ENCODE measurements around the gene ATAD3B.
A peak's percentile ranks its signal among the peaks of the same experiment; 100 is the strongest.
"Not testable (repeated sequence)": the region's sequence is repeated elsewhere in the genome, so short reads cannot be mapped to it uniquely, and the experiment has no call there.

ATAD3B gene

GRCh38 chr1:1485755-1486317 is 14.3 kb downstream of the ATAD3B start:
- WGBS: 97% methylated on average over 26 of the region's 31 CpGs
- H2BK12ac ChIP-seq (ENCODE audit: low read length in 2 of 2); H3K4me1 ChIP-seq (ENCODE audit: control insufficient read depth, insufficient read depth, low read depth, low read length); H2AK5ac ChIP-seq (ENCODE audit: low read length, severe bottlenecking); DNase-seq; H3K4me2 ChIP-seq (ENCODE audit: low read length, poor library complexity, severe bottlenecking); H4K8ac ChIP-seq (ENCODE audit: low read length); H3K4me3 ChIP-seq (ENCODE audit: insufficient read depth in 1 of 2, low read depth in 1 of 2, low read length in 2 of 2); H3K27ac ChIP-seq (ENCODE audit: low read length, poor library complexity, severe bottlenecking); H3K27me3 ChIP-seq (ENCODE audit: control insufficient read depth in 1 of 2, insufficient read depth in 1 of 2, low read length in 2 of 2); H2BK5ac ChIP-seq (ENCODE audit: low read depth, low read length, poor library complexity, severe bottlenecking); H2AFZ ChIP-seq (ENCODE audit: low read depth, low read length); H3K23ac ChIP-seq (ENCODE audit: low read length in 2 of 2); H3K4ac ChIP-seq (ENCODE audit: low read depth in 1 of 2, low read length in 2 of 2); H3K9me3 ChIP-seq (ENCODE audit: control insufficient read depth, low read length); H2BK120ac ChIP-seq (ENCODE audit: low read depth, low read length); H3K9ac ChIP-seq (ENCODE audit: low read length); H3K18ac ChIP-seq (ENCODE audit: low read depth in 1 of 2, low read length in 2 of 2); H3K14ac ChIP-seq (ENCODE audit: low read length in 2 of 2); H2BK15ac ChIP-seq (ENCODE audit: low read depth, poor library complexity, severe bottlenecking); H4K91ac ChIP-seq (ENCODE audit: low read length): not testable (repeated sequence)
- Histone ChIP-seq H3K79me1 (replicated peaks; ENCODE audit: low read length, poor library complexity, severe bottlenecking) (peaks cover 35% of the 10 kb centered on the region), H3K36me3 (ENCODE audit: control insufficient read depth in 1 of 2, insufficient read depth in 2 of 2, low read depth in 1 of 2, low read length in 2 of 2) (peaks cover 54 to 92% of the 10 kb centered on the region in 2 experiments)

GRCh38 chr1:1487701-1488100 is 16.1 kb downstream of the ATAD3B start:
- no peak overlapping the region for H3K18ac ChIP-seq (ENCODE audit: low read depth in 1 of 2, low read length in 2 of 2)
- no peak overlapping the region for H3K9ac ChIP-seq (ENCODE audit: low read length)
- no peak overlapping the region for H3K4ac ChIP-seq (ENCODE audit: low read depth in 1 of 2, low read length in 2 of 2)
- H3K14ac ChIP-seq (ENCODE audit: low read length in 2 of 2): no peak overlapping the region
- H2AK5ac ChIP-seq (ENCODE audit: low read length, severe bottlenecking): no peak overlapping the region
- H3K4me1 ChIP-seq (ENCODE audit: control insufficient read depth, insufficient read depth, low read depth, low read length): no peaks in the 10 kb centered on the region
- no peak overlapping the region for H3K4me2 ChIP-seq (ENCODE audit: low read length, poor library complexity, severe bottlenecking)
- H2BK120ac ChIP-seq (ENCODE audit: low read depth, low read length): no peak overlapping the region
- no peak overlapping the region for H4K91ac ChIP-seq (ENCODE audit: low read length)
- no peak overlapping the region for H2BK12ac ChIP-seq (ENCODE audit: low read length in 2 of 2)
- H3K79me1 ChIP-seq (replicated peaks; ENCODE audit: low read length, poor library complexity, severe bottlenecking): peaks cover 34% of the 10 kb centered on the region
- no peak for DNase-seq
- H3K27ac ChIP-seq (ENCODE audit: low read length, poor library complexity, severe bottlenecking): no peak overlapping the region
- no peak overlapping the region for H3K23ac ChIP-seq (ENCODE audit: low read length in 2 of 2)
- H3K27me3 ChIP-seq (ENCODE audit: control insufficient read depth in 1 of 2, insufficient read depth in 1 of 2, low read length in 2 of 2): no peaks in the 10 kb centered on the region
- H3K36me3 ChIP-seq (ENCODE audit: control insufficient read depth in 1 of 2, insufficient read depth in 2 of 2, low read depth in 1 of 2, low read length in 2 of 2): peaks cover 67 to 98% of the 10 kb centered on the region in 2 experiments
- 98% methylated on average over 18 of the region's 18 CpGs for WGBS
- peaks cover 7% of the 10 kb centered on the region for H3K9me3 ChIP-seq (ENCODE audit: control insufficient read depth, low read length)
- no peak overlapping the region for H3K4me3 ChIP-seq (ENCODE audit: insufficient read depth in 1 of 2, low read depth in 1 of 2, low read length in 2 of 2)
- no peak overlapping the region for H2BK15ac ChIP-seq (ENCODE audit: low read depth, poor library complexity, severe bottlenecking)
- no peak overlapping the region for H4K8ac ChIP-seq (ENCODE audit: low read length)
- no peak overlapping the region for H2BK5ac ChIP-seq (ENCODE audit: low read depth, low read length, poor library complexity, severe bottlenecking)
- H2AFZ ChIP-seq (ENCODE audit: low read depth, low read length): no peak overlapping the region

- Histone ChIP-seq H2BK15ac (ENCODE audit: low read depth, poor library complexity, severe bottlenecking) (no peak overlapping the region), H3K23ac (ENCODE audit: low read length in 2 of 2) (no peak overlapping the region), H3K27ac (ENCODE audit: low read length, poor library complexity, severe bottlenecking) (no peak overlapping the region), H3K4ac (ENCODE audit: low read depth in 1 of 2, low read length in 2 of 2) (no peak overlapping the region), H2AK5ac (ENCODE audit: low read length, severe bottlenecking) (no peak overlapping the region), H4K91ac (ENCODE audit: low read length) (no peak overlapping the region), H3K36me3 (ENCODE audit: control insufficient read depth in 1 of 2, insufficient read depth in 2 of 2, low read depth in 1 of 2, low read length in 2 of 2) (peaks cover 64 to 91% of the 10 kb centered on the region in 2 experiments), H3K79me1 (replicated peaks; ENCODE audit: low read length, poor library complexity, severe bottlenecking) (peaks cover 26% of the 10 kb centered on the region), H3K14ac (ENCODE audit: low read length in 2 of 2) (no peak overlapping the region), H3K9ac (ENCODE audit: low read length) (no peak overlapping the region), H4K8ac (ENCODE audit: low read length) (no peak overlapping the region), H2BK5ac (ENCODE audit: low read depth, low read length, poor library complexity, severe bottlenecking) (no peak overlapping the region), H3K4me2 (ENCODE audit: low read length, poor library complexity, severe bottlenecking) (no peak overlapping the region), H3K27me3 (ENCODE audit: control insufficient read depth in 1 of 2, insufficient read depth in 1 of 2, low read length in 2 of 2) (no peaks in the 10 kb centered on the region), H3K4me1 (ENCODE audit: control insufficient read depth, insufficient read depth, low read depth, low read length) (no peaks in the 10 kb centered on the region), H2AFZ (ENCODE audit: low read depth, low read length) (no peak overlapping the region), H2BK120ac (ENCODE audit: low read depth, low read length) (no peak overlapping the region), H3K9me3 (ENCODE audit: control insufficient read depth, low read length) (peaks cover 17% of the 10 kb centered on the region), H3K18ac (ENCODE audit: low read depth in 1 of 2, low read length in 2 of 2) (no peak overlapping the region), H3K4me3 (ENCODE audit: insufficient read depth in 1 of 2, low read depth in 1 of 2, low read length in 2 of 2) (peak overlapping the region in 1 of 2 experiments; percentile 18), H2BK12ac (ENCODE audit: low read length in 2 of 2) (no peak overlapping the region)
- WGBS: 97% methylated on average over 16 of the region's 16 CpGs
- no peak for DNase-seq
Observed at GRCh38 chr1:1489231-1489630, 17.7 kb downstream of the ATAD3B start.

GRCh38 chr1:1489861-1490260 is 18.3 kb downstream of the ATAD3B start:
- Histone ChIP-seq H2BK12ac (ENCODE audit: low read length in 2 of 2) (no peak overlapping the region), H4K8ac (ENCODE audit: low read length) (peak overlapping the region; percentile 60), H3K4ac (ENCODE audit: low read depth in 1 of 2, low read length in 2 of 2) (no peak overlapping the region), H3K14ac (ENCODE audit: low read length in 2 of 2) (no peak overlapping the region), H3K36me3 (ENCODE audit: control insufficient read depth in 1 of 2, insufficient read depth in 2 of 2, low read depth in 1 of 2, low read length in 2 of 2) (peaks cover 60 to 91% of the 10 kb centered on the region in 2 experiments), H3K79me1 (replicated peaks; ENCODE audit: low read length, poor library complexity, severe bottlenecking) (peaks cover 25% of the 10 kb centered on the region), H3K18ac (ENCODE audit: low read depth in 1 of 2, low read length in 2 of 2) (no peak overlapping the region), H2AFZ (ENCODE audit: low read depth, low read length) (no peak overlapping the region), H2BK15ac (ENCODE audit: low read depth, poor library complexity, severe bottlenecking) (no peak overlapping the region), H3K23ac (ENCODE audit: low read length in 2 of 2) (no peak overlapping the region), H3K4me3 (ENCODE audit: insufficient read depth in 1 of 2, low read depth in 1 of 2, low read length in 2 of 2) (no peak overlapping the region), H3K27ac (ENCODE audit: low read length, poor library complexity, severe bottlenecking) (no peak overlapping the region), H2AK5ac (ENCODE audit: low read length, severe bottlenecking) (no peak overlapping the region), H2BK120ac (ENCODE audit: low read depth, low read length) (no peak overlapping the region), H2BK5ac (ENCODE audit: low read depth, low read length, poor library complexity, severe bottlenecking) (no peak overlapping the region), H4K91ac (ENCODE audit: low read length) (no peak overlapping the region), H3K9me3 (ENCODE audit: control insufficient read depth, low read length) (peaks cover 17% of the 10 kb centered on the region), H3K4me2 (ENCODE audit: low read length, poor library complexity, severe bottlenecking) (no peak overlapping the region), H3K27me3 (ENCODE audit: control insufficient read depth in 1 of 2, insufficient read depth in 1 of 2, low read length in 2 of 2) (no peaks in the 10 kb centered on the region), H3K9ac (ENCODE audit: low read length) (no peak overlapping the region), H3K4me1 (ENCODE audit: control insufficient read depth, insufficient read depth, low read depth, low read length) (no peaks in the 10 kb centered on the region)
- DNase-seq: no peak
- 95% methylated on average over 19 of the region's 19 CpGs for WGBS
